ENCODE results near the gene IL17RB.

DNA sequence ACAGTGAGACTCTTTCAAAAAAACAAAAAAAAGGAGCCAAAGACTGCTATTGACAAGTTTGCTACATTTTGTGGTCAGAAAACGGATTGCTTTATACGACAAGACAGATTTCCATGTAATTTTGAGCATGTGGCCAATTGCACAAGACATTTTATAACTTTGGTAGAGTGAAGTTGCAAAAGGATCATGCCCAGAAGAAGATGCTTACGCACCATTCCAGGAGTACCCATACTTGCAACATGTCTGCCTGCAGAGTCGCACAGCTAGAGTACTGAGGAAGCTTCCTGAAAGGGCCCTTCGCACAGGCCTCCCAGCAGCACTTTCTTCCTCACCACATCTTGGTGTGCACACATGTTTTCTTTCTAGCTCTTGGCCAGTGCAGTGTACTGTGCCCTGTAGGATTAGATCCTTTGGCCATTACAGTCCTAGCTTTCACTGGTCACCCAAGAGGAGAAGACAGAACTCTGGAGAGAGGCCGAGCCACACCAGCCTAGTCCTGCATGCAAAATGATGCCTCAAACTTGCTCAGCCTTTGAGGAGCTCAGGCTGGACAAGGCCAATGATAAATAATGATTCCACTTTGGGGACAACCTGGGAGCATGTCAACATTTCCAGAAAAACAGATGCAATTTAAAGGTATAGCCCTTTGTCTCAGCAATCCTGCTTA, 11.8 kb upstream of the IL17RB start:
- no peak for TF ChIP-seq CTCF (conservative IDR thresholded peaks at IDR 0.05; ENCODE audit: low read length)
- no peak for TF ChIP-seq EZH2phosphoT487 (IDR thresholded peaks at IDR 0.05; ENCODE audit: borderline replicate concordance, low read depth, low read length)

Measured in OCI-LY7 (cell line).